RWPE2 (cell line): ENCODE results near the gene ARL15.

Experiments used
- ATAC-seq: fragments of 200-7000 bp; cut with Tn5 transposase; 3 replicates; pipeline ENCODE4 v1.9.1; 2021; ENCODE audit warnings: low read depth
- DNase-seq: peaks from one replicate; pipeline ENCODE4 v3.0.0-alpha.2; 2020; ENCODE audit warnings: low spot score
- H3K27ac ChIP-seq: fragments of 450-650 bp; 2 replicates; pipeline ENCODE4 v1.5.1; 2017; ENCODE audit warnings: mild to moderate bottlenecking; ENCODE audit not compliant: poor library complexity, severe bottlenecking
- H3K27me3 ChIP-seq: fragments of 250-450 bp; sonication (Bioruptor Pico); 2 replicates; pipeline ENCODE4 v1.5.1; 2021; ENCODE audit warnings: mild to moderate bottlenecking, moderate library complexity; ENCODE audit not compliant: insufficient read depth, poor library complexity, severe bottlenecking
- H3K36me3 ChIP-seq: fragments of 250-450 bp; sonication (Bioruptor Pico); 2 replicates; pipeline ENCODE4 v1.5.1; 2020; ENCODE audit warnings: low read depth, mild to moderate bottlenecking, moderate library complexity
- H3K4me1 ChIP-seq: fragments of 250-450 bp; sonication (Bioruptor Pico); 2 replicates; pipeline ENCODE4 v1.5.1; 2021; ENCODE audit warnings: mild to moderate bottlenecking, moderate library complexity; ENCODE audit not compliant: insufficient read depth, poor library complexity, severe bottlenecking
- H3K4me3 ChIP-seq: fragments of 250-450 bp; sonication (Bioruptor Pico); 2 replicates; pipeline ENCODE4 v1.5.1; 2021; ENCODE audit warnings: mild to moderate bottlenecking, moderate library complexity; ENCODE audit not compliant: severe bottlenecking
- H3K9me3 ChIP-seq: fragments of 250-450 bp; sonication (Bioruptor Pico); 2 replicates; pipeline ENCODE4 v1.5.1; 2021; ENCODE audit warnings: mild to moderate bottlenecking, moderate library complexity; ENCODE audit not compliant: severe bottlenecking
- TF ChIP-seq, protein P1 (sequence below): fragments of 450-650 bp; IDR thresholded peaks from one replicate; pipeline ENCODE4 v1.5.1; 2017; ENCODE audit warnings: mild to moderate bottlenecking, moderate library complexity; ENCODE audit not compliant: poor library complexity, severe bottlenecking

ARL15 gene

GRCh38 chr5:54178207-54178606 lies 132.2 kb downstream of the ARL15 start:
- H3K4me3 ChIP-seq, result no peak overlapping the region
- no peaks in the 10 kb centered on the region for H3K4me1 ChIP-seq
- DNase-seq (no peak), ATAC-seq (no peak)
- H3K27me3 ChIP-seq, result no peaks in the 10 kb centered on the region
- H3K27ac ChIP-seq, result no peak overlapping the region
- H3K36me3 ChIP-seq, result no peaks in the 10 kb centered on the region
- TF ChIP-seq, protein P1, sequence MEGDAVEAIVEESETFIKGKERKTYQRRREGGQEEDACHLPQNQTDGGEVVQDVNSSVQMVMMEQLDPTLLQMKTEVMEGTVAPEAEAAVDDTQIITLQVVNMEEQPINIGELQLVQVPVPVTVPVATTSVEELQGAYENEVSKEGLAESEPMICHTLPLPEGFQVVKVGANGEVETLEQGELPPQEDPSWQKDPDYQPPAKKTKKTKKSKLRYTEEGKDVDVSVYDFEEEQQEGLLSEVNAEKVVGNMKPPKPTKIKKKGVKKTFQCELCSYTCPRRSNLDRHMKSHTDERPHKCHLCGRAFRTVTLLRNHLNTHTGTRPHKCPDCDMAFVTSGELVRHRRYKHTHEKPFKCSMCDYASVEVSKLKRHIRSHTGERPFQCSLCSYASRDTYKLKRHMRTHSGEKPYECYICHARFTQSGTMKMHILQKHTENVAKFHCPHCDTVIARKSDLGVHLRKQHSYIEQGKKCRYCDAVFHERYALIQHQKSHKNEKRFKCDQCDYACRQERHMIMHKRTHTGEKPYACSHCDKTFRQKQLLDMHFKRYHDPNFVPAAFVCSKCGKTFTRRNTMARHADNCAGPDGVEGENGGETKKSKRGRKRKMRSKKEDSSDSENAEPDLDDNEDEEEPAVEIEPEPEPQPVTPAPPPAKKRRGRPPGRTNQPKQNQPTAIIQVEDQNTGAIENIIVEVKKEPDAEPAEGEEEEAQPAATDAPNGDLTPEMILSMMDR, result no peak
- no peaks in the 10 kb centered on the region for H3K9me3 ChIP-seq

DNA sequence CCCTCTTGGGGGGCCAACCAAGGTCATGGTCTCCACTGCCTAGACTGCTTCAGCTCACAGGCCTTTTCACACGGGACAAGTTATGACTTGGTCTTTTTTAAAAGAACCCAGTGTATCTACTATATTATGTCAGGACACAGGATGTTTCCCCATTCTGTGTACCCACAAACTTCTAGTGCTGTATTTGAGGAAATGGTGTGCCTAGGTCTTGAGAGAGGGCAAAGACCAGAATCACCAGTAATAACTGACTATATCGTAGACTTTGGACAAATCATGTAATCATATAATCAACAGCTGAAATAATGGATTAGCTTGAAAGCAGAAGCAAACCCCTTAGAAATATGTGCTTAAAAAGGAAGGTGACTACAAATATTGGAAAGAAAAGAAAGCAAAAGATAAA lies 133.3 kb downstream of the ARL15 start:
- no peak for ATAC-seq
- Histone ChIP-seq H3K4me1 (no peaks in the 10 kb centered on the region), H3K27me3 (no peaks in the 10 kb centered on the region), H3K36me3 (no peaks in the 10 kb centered on the region), H3K9me3 (no peaks in the 10 kb centered on the region), H3K4me3 (no peak overlapping the region), H3K27ac (no peak overlapping the region)
- TF ChIP-seq, protein P1, result no peak
- DNase-seq, result no peak

DNA sequence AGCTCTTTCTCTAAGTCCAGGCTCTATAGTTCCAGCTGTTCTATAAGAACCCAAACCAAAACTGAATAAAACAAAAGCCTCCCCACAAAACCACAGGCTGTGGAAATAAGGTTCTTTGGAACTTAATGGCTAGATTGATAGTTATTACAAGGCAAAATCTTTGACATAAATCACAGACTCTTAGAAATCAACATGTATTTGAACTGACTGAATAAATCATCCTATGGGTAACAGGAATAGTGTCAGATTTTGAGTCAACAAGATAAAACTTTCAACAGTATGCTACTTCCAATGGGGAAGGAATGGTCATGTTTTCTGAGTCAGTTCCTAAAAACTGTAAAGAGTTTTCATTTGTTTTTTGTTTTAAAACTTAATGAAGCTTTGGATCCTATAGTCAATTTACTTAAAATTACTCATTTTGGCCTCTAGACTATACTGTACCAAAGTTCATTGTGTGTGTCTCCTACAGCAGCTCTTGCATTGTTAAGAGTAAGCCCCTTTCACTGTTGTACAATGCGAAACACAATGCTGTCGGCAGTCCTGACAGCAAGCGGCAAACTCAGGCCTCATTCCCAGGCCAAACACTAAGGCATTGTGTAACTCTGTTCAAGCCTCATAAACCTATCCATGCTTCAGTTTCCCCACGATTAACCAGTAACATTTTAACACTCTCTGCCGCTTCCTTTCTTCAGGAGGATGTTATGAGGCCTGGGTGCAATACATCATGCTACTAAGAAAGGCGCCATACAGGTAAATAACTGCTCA lies 134.1 kb downstream of the ARL15 start:
- Histone ChIP-seq H3K9me3 (no peaks in the 10 kb centered on the region), H3K27ac (no peak overlapping the region), H3K4me3 (no peak overlapping the region), H3K27me3 (no peaks in the 10 kb centered on the region), H3K36me3 (no peaks in the 10 kb centered on the region), H3K4me1 (no peaks in the 10 kb centered on the region)
- TF ChIP-seq, protein P1, result no peak
- no peak for ATAC-seq
- DNase-seq, result no peak

GRCh38 chr5:54173251-54173650 lies 137.1 kb downstream of the ARL15 start:
- Histone ChIP-seq H3K27me3 (no peaks in the 10 kb centered on the region), H3K4me1 (no peaks in the 10 kb centered on the region), H3K27ac (no peak overlapping the region), H3K4me3 (no peak overlapping the region), H3K36me3 (no peaks in the 10 kb centered on the region), H3K9me3 (no peaks in the 10 kb centered on the region)
- no peak for DNase-seq
- TF ChIP-seq, protein P1, result no peak
- ATAC-seq, result no peak

DNA sequence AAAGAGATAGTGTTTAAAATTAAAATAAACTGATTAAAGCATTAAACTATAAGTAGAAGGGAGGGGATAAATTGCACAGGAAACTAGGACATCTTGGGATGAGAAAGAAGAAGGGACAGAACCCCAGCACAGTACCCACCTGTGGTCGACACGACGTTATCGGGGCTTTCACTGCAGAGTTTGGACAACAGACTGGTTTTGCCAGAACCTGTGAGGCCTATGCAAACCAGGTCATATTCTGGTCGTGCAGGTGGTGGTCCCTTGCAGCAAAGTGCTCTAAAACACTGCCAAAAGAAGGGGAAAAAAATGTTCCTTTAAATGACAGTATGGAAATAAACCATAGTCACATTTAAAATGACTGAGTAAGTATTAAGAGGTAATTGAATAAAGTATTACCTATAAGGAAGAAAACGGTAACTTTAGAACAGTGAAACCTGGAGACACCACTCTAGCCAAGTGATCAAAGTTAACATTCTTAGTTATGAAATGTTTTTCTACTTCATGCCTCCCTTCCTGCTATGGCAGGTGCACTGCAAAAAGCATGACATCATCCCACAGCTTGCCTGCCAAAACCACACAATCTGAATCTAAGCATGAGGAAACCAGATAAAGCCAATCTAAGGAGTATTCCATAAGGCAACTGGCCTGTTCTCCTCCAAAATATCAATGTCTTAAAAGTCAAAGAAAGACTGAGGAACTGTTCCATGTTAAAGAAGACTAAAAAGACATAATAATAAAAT lies 138.6 kb downstream of the ARL15 start:
- Histone ChIP-seq H3K4me3 (no peak overlapping the region), H3K27me3 (no peaks in the 10 kb centered on the region), H3K9me3 (no peaks in the 10 kb centered on the region), H3K36me3 (no peaks in the 10 kb centered on the region), H3K4me1 (no peaks in the 10 kb centered on the region), H3K27ac (no peak overlapping the region)
- DNase-seq (no peak), ATAC-seq (no peak)
- TF ChIP-seq, protein P1, result no peak
